ENCODE results near the gene CTBP2. TPM values are rescaled to one million over a fixed set of nuclear protein-coding genes. Genes with fewer than 3 reads are reported as not detected.

Gene CTBP2
- total RNA-seq, 1 experiment from 2014 or later: 125 TPM

DNA sequence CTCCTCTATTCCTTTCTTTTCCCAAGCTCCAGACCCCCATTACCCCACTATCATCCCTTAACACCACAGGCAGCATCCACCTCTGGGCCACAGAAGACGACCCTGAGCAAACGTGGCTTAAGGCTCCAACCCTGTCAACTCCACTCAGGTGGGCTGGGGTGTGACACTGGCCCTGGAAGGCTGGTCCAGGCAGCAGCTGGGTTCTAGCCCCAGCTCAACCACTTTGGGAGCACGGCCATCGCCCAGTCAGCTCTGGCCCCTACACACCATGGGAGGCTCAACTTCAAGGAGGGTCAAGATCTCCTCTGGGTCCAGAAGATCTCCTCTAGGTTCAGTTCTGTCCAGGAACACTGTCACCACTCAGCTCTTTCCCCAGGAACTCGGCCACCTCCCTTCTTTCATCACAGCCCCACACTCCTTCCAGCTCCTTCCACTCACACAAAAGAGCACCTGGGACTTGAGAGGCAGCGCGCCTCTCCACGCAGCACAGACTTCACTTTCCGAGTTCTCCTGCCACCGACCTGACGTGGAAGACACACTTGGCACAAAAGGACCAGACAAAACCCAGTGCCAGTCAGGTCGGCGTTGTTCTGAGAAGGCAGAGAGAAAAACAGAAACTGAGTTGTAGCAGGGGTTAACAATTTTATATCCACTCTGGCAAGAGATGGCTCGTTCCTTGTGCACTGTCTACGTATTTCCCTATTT is 84.1 kb downstream of the CTBP2 start:
- CTCF ChIA-PET: interaction anchor here (1.0 kb wide), 1 partner anchor 28 kb away, joined by 3 read pairs; no protein-coding TSS in a partner anchor
- H3K4me3 ChIP-seq (ENCODE audit: low read depth in 2 of 2, low read length in 2 of 2): no peak overlapping the region
- ATAC-seq (no peak), DNase-seq (ENCODE audit: low read depth, low spot score) (no peak)
- H3K9me3 ChIP-seq (ENCODE audit: control insufficient read depth, insufficient read depth, low read depth, low read length): no peaks in the 10 kb centered on the region
- H3K36me3 ChIP-seq (ENCODE audit: control insufficient read depth, insufficient read depth, low read length): peaks cover 7% of the 10 kb centered on the region; the same call in 1 of the 2 replicates
- H3K4me1 ChIP-seq (ENCODE audit: control insufficient read depth, insufficient read depth, low read length): no peaks in the 10 kb centered on the region
- no peak overlapping the region for H3K27ac ChIP-seq (ENCODE audit: low read length)
- TSS peak; percentile 49 for BruUV-seq (replicated peaks)
- intact Hi-C loops (cut with micrococcal nuclease; ENCODE audit: unreplicated experiment) (no loop called here), in situ Hi-C loops (cut with HindIII; ENCODE audit: low pct_unique_long_range_greater_than_20kb, low sequenced_read_pairs) (no loop called here)
- TF ChIP-seq, protein P1, sequence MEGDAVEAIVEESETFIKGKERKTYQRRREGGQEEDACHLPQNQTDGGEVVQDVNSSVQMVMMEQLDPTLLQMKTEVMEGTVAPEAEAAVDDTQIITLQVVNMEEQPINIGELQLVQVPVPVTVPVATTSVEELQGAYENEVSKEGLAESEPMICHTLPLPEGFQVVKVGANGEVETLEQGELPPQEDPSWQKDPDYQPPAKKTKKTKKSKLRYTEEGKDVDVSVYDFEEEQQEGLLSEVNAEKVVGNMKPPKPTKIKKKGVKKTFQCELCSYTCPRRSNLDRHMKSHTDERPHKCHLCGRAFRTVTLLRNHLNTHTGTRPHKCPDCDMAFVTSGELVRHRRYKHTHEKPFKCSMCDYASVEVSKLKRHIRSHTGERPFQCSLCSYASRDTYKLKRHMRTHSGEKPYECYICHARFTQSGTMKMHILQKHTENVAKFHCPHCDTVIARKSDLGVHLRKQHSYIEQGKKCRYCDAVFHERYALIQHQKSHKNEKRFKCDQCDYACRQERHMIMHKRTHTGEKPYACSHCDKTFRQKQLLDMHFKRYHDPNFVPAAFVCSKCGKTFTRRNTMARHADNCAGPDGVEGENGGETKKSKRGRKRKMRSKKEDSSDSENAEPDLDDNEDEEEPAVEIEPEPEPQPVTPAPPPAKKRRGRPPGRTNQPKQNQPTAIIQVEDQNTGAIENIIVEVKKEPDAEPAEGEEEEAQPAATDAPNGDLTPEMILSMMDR (IDR thresholded peaks at IDR 0.05): no peak
- TF ChIP-seq, protein P2, sequence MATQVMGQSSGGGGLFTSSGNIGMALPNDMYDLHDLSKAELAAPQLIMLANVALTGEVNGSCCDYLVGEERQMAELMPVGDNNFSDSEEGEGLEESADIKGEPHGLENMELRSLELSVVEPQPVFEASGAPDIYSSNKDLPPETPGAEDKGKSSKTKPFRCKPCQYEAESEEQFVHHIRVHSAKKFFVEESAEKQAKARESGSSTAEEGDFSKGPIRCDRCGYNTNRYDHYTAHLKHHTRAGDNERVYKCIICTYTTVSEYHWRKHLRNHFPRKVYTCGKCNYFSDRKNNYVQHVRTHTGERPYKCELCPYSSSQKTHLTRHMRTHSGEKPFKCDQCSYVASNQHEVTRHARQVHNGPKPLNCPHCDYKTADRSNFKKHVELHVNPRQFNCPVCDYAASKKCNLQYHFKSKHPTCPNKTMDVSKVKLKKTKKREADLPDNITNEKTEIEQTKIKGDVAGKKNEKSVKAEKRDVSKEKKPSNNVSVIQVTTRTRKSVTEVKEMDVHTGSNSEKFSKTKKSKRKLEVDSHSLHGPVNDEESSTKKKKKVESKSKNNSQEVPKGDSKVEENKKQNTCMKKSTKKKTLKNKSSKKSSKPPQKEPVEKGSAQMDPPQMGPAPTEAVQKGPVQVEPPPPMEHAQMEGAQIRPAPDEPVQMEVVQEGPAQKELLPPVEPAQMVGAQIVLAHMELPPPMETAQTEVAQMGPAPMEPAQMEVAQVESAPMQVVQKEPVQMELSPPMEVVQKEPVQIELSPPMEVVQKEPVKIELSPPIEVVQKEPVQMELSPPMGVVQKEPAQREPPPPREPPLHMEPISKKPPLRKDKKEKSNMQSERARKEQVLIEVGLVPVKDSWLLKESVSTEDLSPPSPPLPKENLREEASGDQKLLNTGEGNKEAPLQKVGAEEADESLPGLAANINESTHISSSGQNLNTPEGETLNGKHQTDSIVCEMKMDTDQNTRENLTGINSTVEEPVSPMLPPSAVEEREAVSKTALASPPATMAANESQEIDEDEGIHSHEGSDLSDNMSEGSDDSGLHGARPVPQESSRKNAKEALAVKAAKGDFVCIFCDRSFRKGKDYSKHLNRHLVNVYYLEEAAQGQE (IDR thresholded peaks at IDR 0.05; ENCODE audit: insufficient read depth in 1 of 2, low read depth in 2 of 2, low read length in 1 of 2): no peak
- TF ChIP-seq TCF7L2 (IDR thresholded peaks at IDR 0.05; ENCODE audit: low read depth, low read length) (no peak), POLR2AphosphoS5 (IDR thresholded peaks at IDR 0.05; ENCODE audit: low read depth, low read length) (no peak), SIN3A (IDR thresholded peaks at IDR 0.05; ENCODE audit: borderline replicate concordance, insufficient read depth, low read depth, low read length) (no peak)
- POLR2A ChIA-PET: no interaction called here
- no peaks in the 10 kb centered on the region for H3K27me3 ChIP-seq (ENCODE audit: control insufficient read depth, insufficient read depth, low read length)

DNA sequence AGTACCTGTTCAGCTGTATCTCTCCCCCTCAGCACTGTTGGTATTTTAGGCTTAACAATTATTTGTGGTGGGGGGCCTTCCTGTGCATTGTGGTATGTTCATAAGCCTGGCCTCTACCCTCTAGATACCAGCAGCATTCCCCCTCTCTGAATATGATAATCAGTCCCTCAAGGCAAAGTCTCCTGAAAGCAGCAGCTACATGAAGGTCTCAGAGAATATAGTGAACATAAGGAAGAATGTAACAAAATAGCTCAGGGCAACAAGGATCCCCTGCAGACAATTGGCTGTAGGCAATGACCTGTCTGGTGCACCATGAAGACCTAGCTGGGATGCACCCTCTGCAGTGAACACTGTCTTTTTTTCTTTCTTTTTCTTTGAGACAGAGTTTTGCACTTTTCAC is 86.4 kb downstream of the CTBP2 start:
- 0 out of 2 replicates have a peak, but pooled peaks cover 4% of the 10 kb centered on the region for H3K4me1 ChIP-seq (ENCODE audit: control insufficient read depth, insufficient read depth, low read length)
- CTCF ChIA-PET: no interaction called here
- no peaks in the 10 kb centered on the region for H3K27me3 ChIP-seq (ENCODE audit: control insufficient read depth, insufficient read depth, low read length)
- in situ Hi-C loops (cut with HindIII; ENCODE audit: low pct_unique_long_range_greater_than_20kb, low sequenced_read_pairs): no loop called here
- no peak overlapping the region for H3K27ac ChIP-seq (ENCODE audit: low read length)
- intact Hi-C loops (cut with micrococcal nuclease; ENCODE audit: unreplicated experiment): no loop called here
- no peak for ATAC-seq
- TF ChIP-seq SIN3A (IDR thresholded peaks at IDR 0.05; ENCODE audit: borderline replicate concordance, insufficient read depth, low read depth, low read length) (no peak), TCF7L2 (IDR thresholded peaks at IDR 0.05; ENCODE audit: low read depth, low read length) (no peak), POLR2AphosphoS5 (IDR thresholded peaks at IDR 0.05; ENCODE audit: low read depth, low read length) (no peak)
- TF ChIP-seq, protein P1 (IDR thresholded peaks at IDR 0.05): no peak
- TF ChIP-seq, protein P2 (IDR thresholded peaks at IDR 0.05; ENCODE audit: insufficient read depth in 1 of 2, low read depth in 2 of 2, low read length in 1 of 2): no peak
- no peaks in the 10 kb centered on the region for H3K9me3 ChIP-seq (ENCODE audit: control insufficient read depth, insufficient read depth, low read depth, low read length)
- POLR2A ChIA-PET: no interaction called here
- no peak for DNase-seq (ENCODE audit: low read depth, low spot score)
- BruUV-seq (replicated peaks): no TSS peak
- peaks cover 7% of the 10 kb centered on the region; the same call in 1 of the 2 replicates for H3K36me3 ChIP-seq (ENCODE audit: control insufficient read depth, insufficient read depth, low read length)
- H3K4me3 ChIP-seq (ENCODE audit: low read depth in 2 of 2, low read length in 2 of 2): no peak overlapping the region

All from Panc1 (cell line).